Astrocyte (in vitro differentiated cells and primary cell): ENCODE measurements around the gene TIMM22. TPM values are rescaled to one million over a fixed set of nuclear protein-coding genes. Genes with fewer than 3 reads are reported as not detected.

Experiments used
- DNase-seq: peaks from one replicate; pipeline ENCODE4 v3.0.0-alpha.2; 2010; ENCODE audit warnings: low read depth
- FAIRE-seq: peaks from 2 replicates; lab custom pipeline; 2011; peaks lifted over from hg19 to GRCh38; lab: Jason Lieb, UNC
- H2AFZ ChIP-seq: 2 replicates; pipeline ENCODE4 v1.6.0; 2012; ENCODE audit warnings: low read depth, low read length, inconsistent platforms
- H3K27ac ChIP-seq: 2 replicates; pipeline ENCODE4 v1.5.1; 2011; ENCODE audit warnings: low read depth, low read length, inconsistent platforms
- H3K27me3 ChIP-seq: 2 replicates; pipeline ENCODE4 v1.6.0; 2011; ENCODE audit warnings: low read length, inconsistent platforms; ENCODE audit not compliant: insufficient read depth
- H3K36me3 ChIP-seq: 2 replicates; pipeline ENCODE4 v1.5.1; 2011; ENCODE audit warnings: low read length, inconsistent platforms; ENCODE audit not compliant: insufficient read depth
- H3K4me1 ChIP-seq: 2 replicates; pipeline ENCODE4 v1.5.1; 2011; ENCODE audit warnings: low read length, inconsistent platforms; ENCODE audit not compliant: insufficient read depth
- H3K4me2 ChIP-seq: 2 replicates; pipeline ENCODE4 v1.6.0; 2012; ENCODE audit warnings: low read length, inconsistent platforms
- H3K4me3 ChIP-seq: 2 replicates; pipeline ENCODE4 v1.5.1; 2011; ENCODE audit warnings: low read depth, mild to moderate bottlenecking, low read length, inconsistent platforms; ENCODE audit not compliant: insufficient read depth
- H3K79me2 ChIP-seq: 2 replicates; pipeline ENCODE4 v1.6.0; 2012; ENCODE audit warnings: mild to moderate bottlenecking, low read length, inconsistent platforms; ENCODE audit not compliant: insufficient read depth
- H3K9ac ChIP-seq: 2 replicates; pipeline ENCODE4 v1.6.0; 2012; ENCODE audit warnings: mild to moderate bottlenecking, low read length, inconsistent platforms
- H3K9me3 ChIP-seq: 2 replicates; pipeline ENCODE4 v1.5.1; 2012; ENCODE audit warnings: low read depth, mild to moderate bottlenecking, low read length, inconsistent platforms; ENCODE audit not compliant: insufficient read depth
- H4K20me1 ChIP-seq: 2 replicates; pipeline ENCODE4 v1.6.0; 2012; ENCODE audit warnings: low read length, inconsistent platforms; ENCODE audit not compliant: insufficient read depth
- H3K27ac Mint-ChIP-seq: one replicate; pipeline ENCODE4 v1.8.0; 2021; ENCODE audit warnings: mild to moderate bottlenecking, mixed read lengths; ENCODE audit not compliant: unreplicated experiment
- H3K27me3 Mint-ChIP-seq: one replicate; pipeline ENCODE4 v1.8.0; 2021; ENCODE audit warnings: low read depth, mixed read lengths; ENCODE audit not compliant: unreplicated experiment
- H3K36me3 Mint-ChIP-seq: one replicate; pipeline ENCODE4 v1.8.0; 2021; ENCODE audit warnings: low read depth, mixed read lengths; ENCODE audit not compliant: unreplicated experiment
- H3K4me1 Mint-ChIP-seq: one replicate; pipeline ENCODE4 v1.8.0; 2021; ENCODE audit warnings: low read depth, mixed read lengths; ENCODE audit not compliant: unreplicated experiment
- H3K4me3 Mint-ChIP-seq: one replicate; pipeline ENCODE4 v1.8.0; 2021; ENCODE audit warnings: mild to moderate bottlenecking, moderate library complexity, mixed read lengths; ENCODE audit not compliant: unreplicated experiment
- H3K9me3 Mint-ChIP-seq: one replicate; pipeline ENCODE4 v1.8.0; 2021; ENCODE audit warnings: mild to moderate bottlenecking, mixed read lengths; ENCODE audit not compliant: unreplicated experiment
- EZH2 ChIP-seq: IDR thresholded peaks from 2 replicates; pipeline ENCODE4 v1.6.1; 2012; ENCODE audit warnings: mild to moderate bottlenecking, low read length, inconsistent platforms; ENCODE audit not compliant: insufficient read depth
- total RNA-seq: library from RNA; stranded (reverse); gene quantifications from 2 replicates; pipeline ENCODE4 v1.2.1, GENCODE V29; 2021
- TF ChIP-seq, protein P1 (sequence below): IDR thresholded peaks from 2 replicates; pipeline ENCODE4 v1.5.1; 2011; ENCODE audit warnings: low read depth, mild to moderate bottlenecking, inconsistent platforms, low read length, moderate library complexity; ENCODE audit not compliant: insufficient read depth

TIMM22 gene
- total RNA-seq, 1 donor from 2014 or later: 20.0 TPM

DNA sequence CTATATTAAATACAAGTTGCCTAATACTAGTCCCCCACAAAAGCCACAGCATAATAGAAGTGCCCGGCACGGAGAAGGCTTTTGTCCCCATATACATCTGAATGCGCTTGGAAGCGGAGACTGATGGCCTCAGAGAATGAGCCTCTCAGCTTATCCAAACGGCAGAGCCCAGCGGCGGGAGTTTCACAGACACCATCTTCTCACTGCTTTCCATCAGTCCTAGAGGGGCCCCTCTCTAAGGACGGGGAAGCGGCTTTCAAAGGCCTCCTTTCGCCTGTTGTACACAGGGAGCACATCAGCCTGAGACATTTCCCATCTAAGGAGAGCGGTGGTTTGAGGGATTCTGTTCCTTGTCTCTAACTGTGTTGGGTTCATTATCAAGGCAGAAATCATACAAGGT is 34.3 kb upstream of the TIMM22 start:
- no peak for TF ChIP-seq EZH2
- TF ChIP-seq, protein P1, sequence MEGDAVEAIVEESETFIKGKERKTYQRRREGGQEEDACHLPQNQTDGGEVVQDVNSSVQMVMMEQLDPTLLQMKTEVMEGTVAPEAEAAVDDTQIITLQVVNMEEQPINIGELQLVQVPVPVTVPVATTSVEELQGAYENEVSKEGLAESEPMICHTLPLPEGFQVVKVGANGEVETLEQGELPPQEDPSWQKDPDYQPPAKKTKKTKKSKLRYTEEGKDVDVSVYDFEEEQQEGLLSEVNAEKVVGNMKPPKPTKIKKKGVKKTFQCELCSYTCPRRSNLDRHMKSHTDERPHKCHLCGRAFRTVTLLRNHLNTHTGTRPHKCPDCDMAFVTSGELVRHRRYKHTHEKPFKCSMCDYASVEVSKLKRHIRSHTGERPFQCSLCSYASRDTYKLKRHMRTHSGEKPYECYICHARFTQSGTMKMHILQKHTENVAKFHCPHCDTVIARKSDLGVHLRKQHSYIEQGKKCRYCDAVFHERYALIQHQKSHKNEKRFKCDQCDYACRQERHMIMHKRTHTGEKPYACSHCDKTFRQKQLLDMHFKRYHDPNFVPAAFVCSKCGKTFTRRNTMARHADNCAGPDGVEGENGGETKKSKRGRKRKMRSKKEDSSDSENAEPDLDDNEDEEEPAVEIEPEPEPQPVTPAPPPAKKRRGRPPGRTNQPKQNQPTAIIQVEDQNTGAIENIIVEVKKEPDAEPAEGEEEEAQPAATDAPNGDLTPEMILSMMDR: no peak

DNA sequence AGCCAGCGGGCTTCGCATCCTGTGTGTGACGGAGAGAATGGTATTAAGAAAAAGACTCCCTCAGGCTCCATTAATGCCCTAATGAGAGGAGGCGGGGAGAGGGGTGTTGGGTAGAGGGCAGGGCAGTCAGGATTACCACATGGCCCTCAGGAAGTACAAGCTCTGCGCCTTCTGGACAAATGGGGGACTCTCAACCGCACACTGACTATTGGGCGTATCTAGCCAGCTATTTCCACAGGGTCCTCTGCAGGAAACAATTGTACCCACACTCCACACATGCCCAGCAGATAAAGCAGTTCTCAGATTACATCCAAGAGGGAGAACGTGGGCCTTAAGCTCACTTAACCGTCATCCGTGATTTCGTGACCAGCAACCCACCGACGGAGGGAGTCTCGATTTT is 32.1 kb upstream of the TIMM22 start:
- DNase-seq (peak; percentile 34), FAIRE-seq (no peak)
- H3K4me2 ChIP-seq: peak overlapping the region; percentile 32
- Mint-ChIP-seq H3K4me3 (no peak overlapping the region), H3K27me3 (no peaks in the 10 kb centered on the region), H3K9me3 (no peaks in the 10 kb centered on the region), H3K4me1 (peaks cover 41% of the 10 kb centered on the region), H3K27ac (peak overlapping the region; percentile 11), H3K36me3 (peaks cover 11% of the 10 kb centered on the region)
- peaks cover 89% of the 10 kb centered on the region for H4K20me1 ChIP-seq
- no peaks in the 10 kb centered on the region for H3K9me3 ChIP-seq
- no peaks in the 10 kb centered on the region for H3K36me3 ChIP-seq
- peak overlapping the region; percentile 2 for H3K9ac ChIP-seq
- H3K4me1 ChIP-seq: peaks cover 17% of the 10 kb centered on the region
- no peak overlapping the region for H2AFZ ChIP-seq
- H3K27me3 ChIP-seq: peaks cover 3% of the 10 kb centered on the region
- H3K27ac ChIP-seq: no peak overlapping the region
- no peak for TF ChIP-seq EZH2
- TF ChIP-seq, protein P1: no peak
- H3K4me3 ChIP-seq: no peak overlapping the region
- peaks cover 94% of the 10 kb centered on the region for H3K79me2 ChIP-seq

More for the DNA sequence above, 34.3 kb upstream of the TIMM22 start:
- no peak for FAIRE-seq
- no peak overlapping the region for H3K4me3 ChIP-seq
- H3K4me2 ChIP-seq: no peak overlapping the region
- no peak overlapping the region for H3K27ac ChIP-seq
- H3K4me1 ChIP-seq: peaks cover 22% of the 10 kb centered on the region
- H2AFZ ChIP-seq: no peak overlapping the region
- Mint-ChIP-seq H3K27me3 (no peaks in the 10 kb centered on the region), H3K9me3 (no peaks in the 10 kb centered on the region), H3K4me3 (no peak overlapping the region), H3K36me3 (peaks cover 9% of the 10 kb centered on the region), H3K27ac (no peak overlapping the region), H3K4me1 (peaks cover 44% of the 10 kb centered on the region)
- H3K9me3 ChIP-seq: no peaks in the 10 kb centered on the region
- H4K20me1 ChIP-seq: peaks cover 85% of the 10 kb centered on the region
- no peak for DNase-seq
- H3K79me2 ChIP-seq: peaks cover 88% of the 10 kb centered on the region
- no peaks in the 10 kb centered on the region for H3K36me3 ChIP-seq
- peaks cover 3% of the 10 kb centered on the region for H3K27me3 ChIP-seq
- no peak overlapping the region for H3K9ac ChIP-seq

DNA sequence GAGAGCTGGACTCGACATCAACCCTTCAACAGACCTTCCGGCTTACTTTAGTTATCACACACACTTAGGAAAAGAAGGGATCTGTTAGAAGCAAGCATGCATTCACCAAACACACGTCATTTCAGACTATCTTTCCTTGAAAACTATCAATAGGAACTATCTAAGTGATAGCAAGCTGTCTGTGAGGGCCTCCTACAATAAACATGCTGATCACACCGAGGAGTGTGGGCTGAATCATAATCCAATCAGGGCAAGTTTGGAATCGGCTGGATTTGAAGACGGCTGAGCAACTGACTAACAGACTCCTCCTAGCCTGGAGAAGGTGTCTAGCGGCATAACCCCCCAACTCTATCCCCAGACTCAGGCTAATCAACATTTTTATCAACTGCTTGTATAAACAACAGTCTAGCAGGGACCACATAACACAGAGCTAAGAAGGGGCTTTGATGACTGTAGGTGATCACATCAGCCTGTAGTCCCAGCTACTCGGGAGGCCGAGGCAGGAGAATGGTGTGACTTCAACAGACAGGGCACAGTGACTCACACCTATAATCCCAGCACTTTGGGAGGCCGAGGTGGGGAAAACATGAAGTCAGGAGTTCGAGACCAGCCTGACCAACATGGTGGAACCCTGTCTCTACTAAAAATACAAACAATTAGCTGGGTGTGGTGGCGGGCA is 31.5 kb upstream of the TIMM22 start:
- Histone ChIP-seq H3K4me1 (peaks cover 17% of the 10 kb centered on the region), H3K27ac (no peak overlapping the region), H3K36me3 (no peaks in the 10 kb centered on the region), H4K20me1 (peaks cover 89% of the 10 kb centered on the region), H3K79me2 (peaks cover 94% of the 10 kb centered on the region), H3K9ac (peak overlapping the region; percentile 2), H3K4me2 (peak overlapping the region; percentile 32), H3K9me3 (no peaks in the 10 kb centered on the region), H3K4me3 (no peak overlapping the region), H2AFZ (no peak overlapping the region), H3K27me3 (peaks cover 3% of the 10 kb centered on the region)
- no peak for TF ChIP-seq EZH2
- TF ChIP-seq, protein P1: no peak
- Mint-ChIP-seq H3K36me3 (peaks cover 15% of the 10 kb centered on the region), H3K27ac (no peak overlapping the region), H3K4me1 (peaks cover 44% of the 10 kb centered on the region), H3K9me3 (no peaks in the 10 kb centered on the region), H3K4me3 (no peak overlapping the region), H3K27me3 (no peaks in the 10 kb centered on the region)
- FAIRE-seq: no peak
- DNase-seq: peak; percentile 58
